ENCODE measurements around the gene PDS5B.

DNA sequence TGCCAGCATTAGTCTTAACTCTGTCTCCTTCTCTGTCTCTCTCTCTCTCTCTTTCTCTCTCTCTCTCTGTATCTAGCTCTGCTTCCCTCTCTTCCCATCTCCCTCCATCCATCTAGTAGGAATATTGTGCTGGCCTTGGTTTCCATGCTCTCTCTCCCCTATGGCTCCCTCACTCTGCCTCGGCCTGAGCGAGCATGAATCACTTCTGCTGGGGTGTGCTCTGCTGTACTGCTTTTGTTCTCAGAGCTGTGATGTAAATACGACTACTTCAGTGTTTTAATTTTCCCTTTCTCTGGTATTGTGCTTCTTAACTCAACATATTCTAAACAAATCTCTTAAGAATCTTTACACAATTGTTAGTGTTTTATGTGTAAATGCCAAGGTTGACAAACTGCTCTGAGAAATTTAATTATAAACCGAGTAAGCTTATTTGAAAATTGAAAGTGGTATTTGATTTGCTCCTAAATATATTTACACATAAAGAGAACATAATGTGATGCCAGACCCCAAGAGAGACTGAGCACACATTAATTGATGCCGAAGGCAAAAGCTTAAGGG lies 218.5 kb downstream of the PDS5B start:
- TF ChIP-seq, protein P1, sequence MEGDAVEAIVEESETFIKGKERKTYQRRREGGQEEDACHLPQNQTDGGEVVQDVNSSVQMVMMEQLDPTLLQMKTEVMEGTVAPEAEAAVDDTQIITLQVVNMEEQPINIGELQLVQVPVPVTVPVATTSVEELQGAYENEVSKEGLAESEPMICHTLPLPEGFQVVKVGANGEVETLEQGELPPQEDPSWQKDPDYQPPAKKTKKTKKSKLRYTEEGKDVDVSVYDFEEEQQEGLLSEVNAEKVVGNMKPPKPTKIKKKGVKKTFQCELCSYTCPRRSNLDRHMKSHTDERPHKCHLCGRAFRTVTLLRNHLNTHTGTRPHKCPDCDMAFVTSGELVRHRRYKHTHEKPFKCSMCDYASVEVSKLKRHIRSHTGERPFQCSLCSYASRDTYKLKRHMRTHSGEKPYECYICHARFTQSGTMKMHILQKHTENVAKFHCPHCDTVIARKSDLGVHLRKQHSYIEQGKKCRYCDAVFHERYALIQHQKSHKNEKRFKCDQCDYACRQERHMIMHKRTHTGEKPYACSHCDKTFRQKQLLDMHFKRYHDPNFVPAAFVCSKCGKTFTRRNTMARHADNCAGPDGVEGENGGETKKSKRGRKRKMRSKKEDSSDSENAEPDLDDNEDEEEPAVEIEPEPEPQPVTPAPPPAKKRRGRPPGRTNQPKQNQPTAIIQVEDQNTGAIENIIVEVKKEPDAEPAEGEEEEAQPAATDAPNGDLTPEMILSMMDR (IDR thresholded peaks at IDR 0.05), result no peak
- TF ChIP-seq POLR2A (IDR thresholded peaks at IDR 0.05), result no peak

All from tibial nerve (tissue), 3 donors.